Endothelial cell of umbilical vein (primary cell): ENCODE measurements around the gene ANP32A. TPM values are rescaled to one million over a fixed set of nuclear protein-coding genes. Genes with fewer than 3 reads are reported as not detected.
A peak's percentile ranks its signal among the peaks of the same experiment; 100 is the strongest.

Source experiments
- BruUV-seq: library from RNA; stranded (reverse); fragments of 400-500 nt; replicated peaks from 2 replicates; lab custom pipeline; 2021; lab: Mats Ljungman, UMichigan
- CTCF ChIA-PET: fragments of 300-600, 350-600 bp; sonication (Branson Sonifier 250); formaldehyde crosslinking; loops from one replicate; lab custom pipeline; 2021; ENCODE audit warnings: antibody characterized with exemption, inconsistent platforms; lab: Charles Lee
- POLR2A ChIA-PET: fragments of 300-600, 350-600 bp; sonication (Branson Sonifier 250); formaldehyde crosslinking; loops from one replicate; lab custom pipeline; 2021; ENCODE audit warnings: antibody characterized with exemption, inconsistent platforms; lab: Charles Lee
- DNase-seq: peaks from one replicate; pipeline ENCODE4 v3.0.0-alpha.2; 2011; ENCODE audit warnings: low read depth, low spot score
- FAIRE-seq: peaks from 2 replicates; lab custom pipeline; 2011; peaks lifted over from hg19 to GRCh38; lab: Jason Lieb, UNC
- H2AFZ ChIP-seq: 2 replicates; pipeline ENCODE4 v1.6.0; 2012; ENCODE audit warnings: low read depth, low read length, control low read depth, inconsistent platforms
- H3K27ac ChIP-seq: 2 replicates; pipeline ENCODE4 v1.5.1; 2011; ENCODE audit warnings: low read depth, mild to moderate bottlenecking, control low read depth, low read length, moderate library complexity; ENCODE audit not compliant: insufficient read depth
- H3K27me3 ChIP-seq, 2 experiments: 2 replicates each; pipeline versions ENCODE4 v1.6.0 to v1.6.1; 2011; ENCODE audit warnings: low read length in 2 of 2, mixed read lengths in 1 of 2; ENCODE audit not compliant: control insufficient read depth in 2 of 2, insufficient read depth in 2 of 2
- H3K36me3 ChIP-seq, 2 experiments: 2 replicates in 1 of 2; 3 replicates in 1 of 2; pipeline ENCODE4 v1.5.1; 2011; ENCODE audit warnings: low read length in 2 of 2, mild to moderate bottlenecking in 1 of 2, moderate library complexity in 1 of 2; ENCODE audit not compliant: control insufficient read depth in 2 of 2, insufficient read depth in 2 of 2; ENCODE audit errors: extremely low read depth in 1 of 2
- H3K4me1 ChIP-seq: 3 replicates; pipeline ENCODE4 v1.5.1; 2011; ENCODE audit warnings: mild to moderate bottlenecking, low read length; ENCODE audit not compliant: control insufficient read depth, insufficient read depth; ENCODE audit errors: extremely low read depth
- H3K4me2 ChIP-seq: 2 replicates; pipeline ENCODE4 v1.6.1; 2011; ENCODE audit warnings: low read length, control low read depth, mixed read lengths; ENCODE audit not compliant: insufficient read depth
- H3K4me3 ChIP-seq, 3 experiments: fragments of 200-600 bp in 1 of 3; sonication (generic), shearing (Covaris generic) in 1 of 3; replicated peaks in 1 of 3; 2 replicates each; pipeline ENCODE4 v1.5.1; 2011 to 2016; ENCODE audit warnings: control low read depth in 3 of 3, low read length in 3 of 3, mild to moderate bottlenecking in 2 of 3, inconsistent platforms in 1 of 3, low read depth in 1 of 3, moderate library complexity in 1 of 3; ENCODE audit not compliant: insufficient read depth in 1 of 3
- H3K79me2 ChIP-seq: 2 replicates; pipeline ENCODE4 v1.6.0; 2012; ENCODE audit warnings: low read length, inconsistent platforms; ENCODE audit not compliant: control insufficient read depth, insufficient read depth
- H3K9ac ChIP-seq: replicated peaks from 2 replicates; pipeline ENCODE3; 2011; ENCODE audit warnings: low read length, control low read depth; ENCODE audit not compliant: insufficient read depth; ENCODE audit errors: extremely low read depth
- H3K9me1 ChIP-seq: replicated peaks from 3 replicates; pipeline ENCODE4 v1.6.0; 2011; ENCODE audit warnings: mild to moderate bottlenecking, low read length; ENCODE audit not compliant: control insufficient read depth, insufficient read depth; ENCODE audit errors: extremely low read depth
- H3K9me3 ChIP-seq: replicated peaks from 2 replicates; pipeline ENCODE4 v1.5.1; 2012; ENCODE audit warnings: low read length, inconsistent platforms; ENCODE audit not compliant: control insufficient read depth, insufficient read depth
- H4K20me1 ChIP-seq: replicated peaks from 2 replicates; pipeline ENCODE3; 2011; ENCODE audit warnings: mild to moderate bottlenecking, low read length; ENCODE audit not compliant: control insufficient read depth, insufficient read depth; ENCODE audit errors: extremely low read depth
- CTCF ChIP-seq, 2 donors: IDR thresholded peaks; 1 replicate in 1 of 2; 2 replicates in 1 of 2; pipeline ENCODE4 v1.5.1; 2011; ENCODE audit warnings: low read length in 2 of 2, mild to moderate bottlenecking in 2 of 2, moderate library complexity in 2 of 2, control low read depth in 1 of 2, inconsistent platforms in 1 of 2, low read depth in 1 of 2; ENCODE audit not compliant: insufficient read depth in 1 of 2; ENCODE audit errors: extremely low read depth in 1 of 2
- EZH2 ChIP-seq: IDR thresholded peaks from 2 replicates; pipeline ENCODE4 v1.6.1; 2012; ENCODE audit warnings: borderline replicate concordance, low read depth, mild to moderate bottlenecking, moderate library complexity, low read length, inconsistent platforms; ENCODE audit not compliant: severe bottlenecking
- FOS ChIP-seq: IDR thresholded peaks from 2 replicates; pipeline ENCODE4 v1.6.1; 2011; ENCODE audit warnings: mild to moderate bottlenecking, low read length, moderate library complexity, borderline replicate concordance; ENCODE audit not compliant: insufficient read depth
- GATA2 ChIP-seq: IDR thresholded peaks from 2 replicates; pipeline ENCODE4 v1.7.0; 2011; ENCODE audit warnings: low read depth, mild to moderate bottlenecking, moderate library complexity, mixed read lengths, low read length; ENCODE audit not compliant: insufficient read length, insufficient read depth
- JUN ChIP-seq: IDR thresholded peaks from 2 replicates; pipeline ENCODE4 v1.6.1; 2011; ENCODE audit warnings: borderline replicate concordance, low read depth; ENCODE audit not compliant: insufficient read length, insufficient read depth
- MAX ChIP-seq: IDR thresholded peaks from 2 replicates; pipeline ENCODE4 v1.6.1; 2011; ENCODE audit not compliant: insufficient read depth, insufficient read length
- MYC ChIP-seq: IDR thresholded peaks from one replicate; pipeline ENCODE4 v1.6.1; 2011; ENCODE audit warnings: mild to moderate bottlenecking, low read depth, low read length
- POLR2A ChIP-seq: IDR thresholded peaks from 2 replicates; pipeline ENCODE4 v1.6.1; 2012; ENCODE audit warnings: low read depth, mild to moderate bottlenecking, control low read depth, low read length
- POLR2AphosphoS5 ChIP-seq: IDR thresholded peaks from 2 replicates; pipeline ENCODE4 v1.6.1; 2012; ENCODE audit warnings: low read depth, mild to moderate bottlenecking, control low read depth, low read length, moderate library complexity; ENCODE audit not compliant: insufficient read depth
- dilution Hi-C: fragments of 300-500 bp; cut with MboI; formaldehyde crosslinking; loops from one replicate; pipeline ENCODE4 v1.15.0; 2019; ENCODE audit warnings: low sequenced_read_pairs; ENCODE audit not compliant: extremely low pct_ligation_motif_present
- intact Hi-C: fragments of 100-400 bp; cut with micrococcal nuclease; formaldehyde crosslinking; loops from one replicate; pipeline ENCODE4 v1.10.0; 2022
- polyA plus RNA-seq, 4 experiments: library from polyadenylated mRNA; depleted of rRNA in 3 of 4; stranded (reverse) in 3 of 4; unstranded in 1 of 4; fragments of >200 nt; gene quantifications; 2 replicates each; pipeline versions ENCODE4 v1.2.1 to v1.2.3, GENCODE V29; 2011 to 2012; ENCODE audit warnings: missing spikeins in 1 of 4
- total RNA-seq: library from RNA; stranded (reverse); gene quantifications from 2 replicates; pipeline ENCODE4 v1.2.3, GENCODE V29; 2021

Gene ANP32A
- total and polyA plus RNA-seq, 2 donors (not counting 3 experiments of a cell fraction or from before 2014, with no cell fraction given): 37.9 to 169 TPM

DNA sequence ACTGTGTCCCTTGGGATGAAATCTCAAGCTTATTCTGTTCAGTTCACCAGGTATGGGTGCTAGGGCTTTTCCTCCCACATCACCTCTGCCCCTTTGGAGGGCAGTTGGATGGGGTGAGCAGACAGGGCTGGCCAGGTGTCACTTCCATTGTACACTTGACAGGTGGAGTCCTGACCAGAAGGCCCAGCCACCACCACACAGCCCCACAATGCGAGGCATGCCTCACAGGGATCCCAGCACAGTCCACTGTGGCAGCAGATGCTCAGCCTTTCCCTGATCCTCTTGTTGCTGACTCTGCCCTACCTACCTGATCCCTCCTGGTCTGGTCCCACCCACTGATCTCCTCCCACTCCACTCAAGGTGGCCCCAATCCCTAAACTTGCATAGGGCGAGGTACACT is 88.2 kb downstream of the ANP32A start:
- DNase-seq (no peak), FAIRE-seq (no peak)
- TF ChIP-seq CTCF (IDR thresholded peaks at IDR 0.05; ENCODE audit: extremely low read depth in 1 of 2, insufficient read depth in 1 of 2, low read depth in 1 of 2, low read length in 2 of 2): no peak
- H3K4me2 ChIP-seq: no peak overlapping the region
- H3K4me1 ChIP-seq: peaks cover 2% of the 10 kb centered on the region
- no peaks in the 10 kb centered on the region for H3K36me3 ChIP-seq
- no peak overlapping the region for H3K9ac ChIP-seq
- dilution Hi-C loops (no loop called here), intact Hi-C loops (no loop called here)
- H3K9me3 ChIP-seq: no peaks in the 10 kb centered on the region
- peaks cover 9 to 12% of the 10 kb centered on the region in 2 experiments for H3K27me3 ChIP-seq
- ChIA-PET POLR2A (no interaction called here), CTCF (interaction anchor here (1.8 to 5.1 kb wide), 3 partner anchors 96 to 193 kb away, joined by 9 to 79 read pairs (median 28); no protein-coding TSS in a partner anchor)
- no peaks in the 10 kb centered on the region for H4K20me1 ChIP-seq
- H3K4me3 ChIP-seq: no peak overlapping the region
- no peaks in the 10 kb centered on the region for H3K79me2 ChIP-seq
- no TSS peak for BruUV-seq
- H3K27ac ChIP-seq: no peak overlapping the region
- H3K9me1 ChIP-seq: no peaks in the 10 kb centered on the region
- no peak overlapping the region for H2AFZ ChIP-seq

DNA sequence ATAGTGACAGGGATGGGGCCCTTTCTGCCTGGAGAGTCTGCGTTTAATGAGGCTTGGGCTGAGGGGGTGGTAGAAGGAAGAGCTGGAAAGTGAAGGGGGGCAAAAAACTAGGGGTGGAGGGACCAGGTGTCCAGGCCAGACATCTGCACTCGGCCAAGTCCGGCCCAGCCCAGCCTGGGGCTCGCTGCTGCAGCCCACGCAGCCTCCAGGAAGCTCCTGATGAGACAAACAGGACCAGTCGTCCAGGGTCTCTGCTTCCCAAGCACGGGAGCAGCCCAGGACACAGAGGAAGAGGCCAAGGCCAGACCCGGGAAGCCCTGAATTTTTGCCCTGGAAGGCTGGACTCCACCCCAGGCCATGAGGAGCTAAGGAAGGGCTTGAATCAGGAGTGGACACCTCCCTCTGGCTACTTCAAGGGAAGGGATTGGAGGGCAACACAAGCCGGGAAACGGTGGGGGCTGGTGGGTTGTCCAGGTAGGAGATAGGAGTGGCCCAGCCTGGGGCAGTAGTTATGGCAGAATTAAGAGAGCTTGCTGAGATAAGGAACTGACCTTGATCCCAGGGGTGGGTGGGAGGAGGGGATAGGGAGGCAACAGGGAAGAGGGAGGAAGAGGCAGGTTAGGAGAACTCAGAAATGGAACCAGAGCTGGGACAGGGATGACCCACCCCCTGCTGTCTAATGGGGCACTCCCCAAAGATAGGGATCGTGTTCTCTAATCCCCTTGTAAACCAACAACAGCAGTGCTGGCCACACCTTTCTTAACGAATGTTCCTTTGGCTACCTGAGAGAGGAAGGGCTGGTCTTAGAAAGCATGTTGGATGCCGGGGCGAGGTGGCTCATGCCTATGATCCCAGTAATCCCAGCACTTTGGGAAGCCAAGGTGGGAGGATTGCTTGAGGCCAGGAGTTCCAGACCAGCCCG is 89.5 kb downstream of the ANP32A start:
- H4K20me1 ChIP-seq: no peaks in the 10 kb centered on the region
- no peaks in the 10 kb centered on the region for H3K9me1 ChIP-seq
- no peak for FAIRE-seq
- H3K27me3 ChIP-seq: peaks cover 9 to 12% of the 10 kb centered on the region in 2 experiments
- H3K4me3 ChIP-seq: no peak overlapping the region
- peaks cover 2% of the 10 kb centered on the region for H3K4me1 ChIP-seq
- CTCF ChIA-PET: interaction anchor here (0.8 to 5.1 kb wide), 13 partner anchors 9 to 478 kb away, joined by 3 to 79 read pairs (median 4); no protein-coding TSS in a partner anchor
- H3K36me3 ChIP-seq: no peaks in the 10 kb centered on the region
- intact Hi-C loops: loop anchor here (1.0 kb wide), 4 partner anchors 51 to 144 kb away; no protein-coding TSS in a partner anchor
- H2AFZ ChIP-seq: no peak overlapping the region
- no peak overlapping the region for H3K4me2 ChIP-seq
- no peak overlapping the region for H3K9ac ChIP-seq
- POLR2A ChIA-PET: no interaction called here
- peak; percentile 22 for DNase-seq
- no TSS peak for BruUV-seq
- no peak for TF ChIP-seq EZH2
- no peak for TF ChIP-seq MYC
- no peak for TF ChIP-seq CTCF (IDR thresholded peaks at IDR 0.05; ENCODE audit: extremely low read depth in 1 of 2, insufficient read depth in 1 of 2, low read depth in 1 of 2, low read length in 2 of 2)
- no peak for TF ChIP-seq FOS
- TF ChIP-seq JUN: no peak
- no peak for TF ChIP-seq POLR2AphosphoS5
- TF ChIP-seq MAX: no peak
- no peak for TF ChIP-seq GATA2
- TF ChIP-seq POLR2A: no peak
- dilution Hi-C loops: no loop called here
- no peak overlapping the region for H3K27ac ChIP-seq
- H3K79me2 ChIP-seq: no peaks in the 10 kb centered on the region
- H3K9me3 ChIP-seq: no peaks in the 10 kb centered on the region
